CD4-positive, alpha-beta T cell treated with Interleukin-15 for 1 hour (primary cell): Measurements from ENCODE around the gene MCCC1.
"Not testable (repeated sequence)": the region's sequence is repeated elsewhere in the genome, so short reads cannot be mapped to it uniquely, and the experiment has no call there.

Experiments
- DNase-seq: peaks from one replicate; pipeline ENCODE4 v3.0.0-alpha.2; 2020

Gene MCCC1

DNA sequence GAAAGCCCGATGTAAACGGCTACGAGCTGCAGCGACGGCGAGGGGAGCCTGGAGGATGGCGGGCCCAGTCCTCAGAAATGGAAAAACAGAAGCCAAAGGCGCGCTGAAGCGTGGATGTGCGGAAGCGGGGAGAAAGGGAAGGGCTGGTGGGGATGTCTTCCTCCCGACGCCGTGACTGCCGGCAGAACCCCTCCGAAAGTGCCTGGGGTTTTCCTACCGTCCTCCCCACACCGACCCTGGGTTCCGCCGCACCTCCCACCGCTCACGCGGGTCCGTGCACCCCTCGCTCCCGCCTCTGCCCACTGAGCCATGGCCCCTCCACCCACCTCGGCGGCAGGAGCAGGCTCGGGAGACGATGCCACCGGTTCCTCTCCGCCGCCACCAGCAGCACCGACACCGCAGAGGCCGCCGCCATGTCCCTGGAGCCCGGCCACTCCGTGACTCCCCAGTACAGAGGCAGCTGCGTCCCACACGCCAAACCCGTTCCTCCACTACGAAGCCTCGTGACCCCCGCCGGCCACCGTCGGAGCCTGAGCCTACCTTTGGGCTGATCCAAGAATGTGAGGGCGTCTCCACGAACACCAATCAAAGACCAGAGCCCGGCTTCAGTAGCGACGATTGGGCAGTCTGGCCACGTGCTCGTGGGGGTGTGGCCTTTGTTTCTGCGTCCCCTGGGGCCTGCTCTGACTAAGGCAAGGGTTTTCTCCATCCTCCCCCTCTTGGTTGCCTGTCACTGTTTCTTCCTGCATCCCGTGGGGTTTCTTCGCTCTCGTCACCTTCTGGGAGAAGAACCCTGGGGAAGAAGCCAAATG is at the start of gene MCCC1:
MCCC1 (minus strand) TSS at position 471 of the 812 bp plus-strand sequence; CDS start at position 415, 56 bp downstream.
- peak; percentile 97 for DNase-seq

DNA sequence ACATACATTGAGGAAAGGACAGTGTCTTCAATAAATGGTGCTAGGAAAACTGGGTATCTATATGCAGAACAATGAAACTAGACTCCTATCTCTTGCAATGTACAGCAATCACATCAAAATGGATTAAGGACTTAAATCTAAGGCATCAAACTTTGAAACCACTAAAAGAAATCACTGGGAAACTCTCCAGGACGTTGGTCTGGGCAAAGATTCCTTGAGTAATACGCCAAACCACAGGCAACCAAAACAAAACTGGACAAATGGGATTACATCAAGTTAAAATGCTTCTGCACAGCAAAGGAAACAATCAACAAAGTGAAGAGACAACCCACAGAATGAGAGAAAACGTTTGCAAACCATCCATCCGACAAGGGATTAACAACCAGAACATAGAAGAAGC is 48.8 kb upstream of the MCCC1 start:
- no peak for DNase-seq

DNA sequence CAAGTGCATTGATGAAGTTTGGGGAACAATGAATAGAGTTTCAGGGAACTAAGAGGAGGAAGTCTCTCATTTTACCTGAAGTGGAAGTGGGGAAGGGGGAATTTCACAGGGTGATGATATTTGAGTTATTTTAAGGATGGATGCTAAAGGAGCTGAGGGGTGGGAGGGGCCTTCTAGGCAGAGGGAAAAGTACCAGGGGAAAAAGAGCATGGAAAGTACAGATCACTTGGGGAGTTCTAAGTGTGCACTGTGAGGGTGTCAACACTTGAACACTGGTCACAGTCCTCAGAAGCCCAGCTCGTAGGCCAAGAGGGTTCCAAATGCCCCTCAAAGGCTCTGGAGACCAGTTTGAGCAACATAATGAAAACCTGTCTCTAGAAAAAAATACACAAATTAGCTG is 45.1 kb upstream of the MCCC1 start:
- DNase-seq: no peak

DNA sequence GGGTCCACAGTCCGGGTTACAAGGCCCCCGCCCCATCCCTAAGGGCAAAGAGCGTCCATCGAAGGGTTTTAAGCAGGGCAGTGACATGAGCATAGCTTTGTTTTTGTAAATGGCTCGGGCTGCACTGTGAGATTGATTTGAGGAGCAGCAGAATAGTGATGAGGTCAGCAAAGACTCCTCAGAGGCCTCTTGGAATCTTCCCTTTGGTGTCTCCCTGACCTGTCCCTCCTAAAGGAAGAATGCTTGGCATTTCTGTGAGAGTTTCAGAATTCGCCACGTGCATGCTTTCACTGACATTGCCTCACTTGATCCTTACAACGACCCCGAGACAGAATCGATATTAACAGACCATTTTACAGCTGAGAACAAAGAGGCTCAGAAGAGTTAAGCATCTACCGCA is 42.9 kb upstream of the MCCC1 start:
- no peak for DNase-seq

DNA sequence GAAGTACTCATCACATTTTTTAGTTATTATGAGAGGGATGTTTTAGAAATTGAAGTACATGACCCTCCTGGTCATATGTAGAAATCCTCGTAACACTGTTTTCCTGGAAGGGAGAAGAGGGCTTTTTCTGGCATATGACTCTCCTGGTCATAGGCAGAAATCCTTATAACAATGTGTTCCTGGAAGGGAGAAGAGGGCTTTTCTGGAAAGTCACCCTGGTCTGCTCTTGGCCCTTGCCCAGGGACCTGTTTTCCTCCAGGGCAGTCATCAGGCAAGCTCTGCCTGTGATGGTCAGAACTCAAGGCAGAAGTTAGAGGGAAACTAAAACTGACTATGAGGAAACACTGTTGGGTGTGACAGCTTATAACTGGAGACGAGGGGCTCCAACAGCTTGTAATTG is 35.5 kb upstream of the MCCC1 start:
- DNase-seq: no peak

DNA sequence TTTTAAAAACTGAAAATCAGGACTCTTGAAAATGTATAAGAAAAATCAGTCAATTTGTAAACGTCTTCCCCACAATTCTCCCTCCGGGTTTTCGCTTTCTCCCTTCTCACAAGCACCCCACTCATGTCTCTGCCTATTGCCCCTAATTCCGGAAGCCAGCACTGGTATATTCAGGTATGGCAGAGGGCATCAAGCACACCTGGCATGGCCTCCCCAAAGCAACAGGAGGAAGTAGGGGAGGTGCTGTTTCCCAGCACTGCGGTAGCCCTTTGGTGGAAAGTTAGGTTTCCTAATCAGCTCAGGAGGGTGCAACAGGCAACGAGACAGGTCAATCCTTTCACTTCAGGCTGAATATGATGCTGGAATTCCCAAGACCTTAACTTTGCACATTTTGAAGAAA is 33.1 kb upstream of the MCCC1 start:
- no peak for DNase-seq

DNA sequence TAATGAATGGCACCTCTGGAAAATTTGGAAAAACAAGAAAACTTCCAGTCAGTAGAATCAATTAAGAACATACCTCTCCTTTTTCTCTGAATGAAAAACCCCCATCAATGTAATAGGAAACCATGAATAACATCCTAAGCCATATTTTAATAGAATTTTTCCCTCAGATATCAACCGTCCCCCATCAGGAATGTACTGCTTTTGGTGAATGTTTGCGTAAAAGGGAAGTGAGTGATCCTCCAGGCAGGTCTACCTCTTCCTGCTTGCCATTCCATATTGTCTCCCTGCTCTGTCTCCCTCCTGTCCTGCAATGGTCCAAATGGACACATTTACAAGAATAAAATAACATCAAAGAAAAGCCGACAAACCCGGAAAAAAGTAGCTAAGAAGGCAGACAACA is 32.4 kb upstream of the MCCC1 start:
- no peak for DNase-seq

DNA sequence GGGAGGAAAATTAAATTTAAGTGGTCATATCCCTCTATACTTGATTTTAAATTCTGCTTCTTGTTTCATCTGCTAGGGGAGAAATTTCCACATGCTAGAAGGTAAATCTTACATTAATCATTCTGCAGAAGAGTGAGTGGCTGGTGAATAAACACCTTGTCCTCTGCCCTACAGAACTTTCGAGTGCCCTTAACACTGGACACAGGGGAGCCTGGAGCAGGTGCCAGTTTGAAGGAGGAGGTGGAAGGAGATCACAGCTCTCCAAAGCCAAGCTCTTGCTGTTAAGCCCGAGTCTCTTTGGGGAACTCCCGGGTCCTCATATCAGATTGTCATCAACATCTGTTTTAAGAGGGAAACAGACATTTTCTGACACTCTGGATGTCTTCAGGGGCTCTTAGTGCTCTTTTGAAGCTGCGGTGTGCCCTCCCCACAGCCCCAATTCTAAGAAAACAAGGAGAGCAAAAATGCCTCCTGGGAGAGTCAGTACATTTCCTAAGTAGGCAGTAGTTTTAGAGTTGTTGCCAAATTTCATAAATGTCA is 32.0 kb upstream of the MCCC1 start:
- no peak for DNase-seq

DNA sequence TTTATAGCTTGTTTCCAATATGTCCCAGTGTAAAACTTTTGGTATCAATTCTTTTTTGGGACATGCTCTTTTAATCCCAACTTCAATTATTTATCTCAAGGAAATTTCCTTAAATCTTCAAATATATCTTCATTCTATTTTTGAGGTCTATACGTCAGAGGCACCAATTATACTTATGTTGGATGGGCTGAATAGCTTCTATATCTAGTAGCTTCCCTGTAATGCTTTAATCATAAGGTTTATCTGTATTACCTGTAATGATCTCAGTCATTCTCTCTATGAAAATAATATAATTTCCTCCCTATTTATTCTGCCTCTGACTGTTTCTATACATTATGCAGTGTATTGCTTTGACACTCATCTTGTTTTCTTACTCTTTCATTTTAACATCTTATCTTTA is 29.9 kb upstream of the MCCC1 start:
- no peak for DNase-seq

DNA sequence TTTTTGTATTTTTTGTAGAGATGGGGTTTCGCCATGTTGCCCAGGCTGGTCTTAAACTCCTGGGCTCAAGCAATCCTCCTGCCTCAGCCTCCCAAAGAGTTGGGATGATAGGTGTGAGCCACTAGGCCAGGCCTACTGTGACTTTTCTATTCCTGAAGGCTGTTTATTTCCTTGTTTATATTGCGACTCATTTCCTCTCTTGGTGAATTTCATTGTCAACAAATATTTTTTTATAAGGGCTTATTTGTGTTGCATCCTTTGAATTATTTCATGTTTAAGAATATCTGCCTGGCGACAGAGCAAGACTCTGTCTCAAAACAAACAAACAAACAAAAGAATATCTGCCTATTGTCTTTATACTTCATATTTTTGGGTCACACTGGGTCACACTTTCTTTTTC is 29.4 kb upstream of the MCCC1 start:
- DNase-seq: no peak

DNA sequence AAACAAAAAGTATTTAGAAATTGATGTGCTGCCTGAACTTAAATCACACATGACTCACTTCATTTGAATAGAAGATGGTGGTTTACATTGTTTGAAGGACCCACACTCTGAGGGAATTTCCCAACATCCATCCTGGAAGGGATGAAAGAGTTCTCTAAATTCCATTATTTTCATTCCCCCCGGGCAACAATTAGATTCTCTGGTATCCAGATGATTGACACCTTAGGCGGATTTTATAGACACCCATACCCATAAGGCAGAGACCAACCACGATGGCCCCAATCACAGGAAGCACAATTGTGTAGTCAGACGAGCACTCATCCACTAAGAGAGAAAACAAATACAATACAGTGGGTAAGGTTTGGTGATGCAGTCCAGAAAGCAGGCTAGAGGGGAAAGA is 24.6 kb upstream of the MCCC1 start:
- DNase-seq: no peak

DNA sequence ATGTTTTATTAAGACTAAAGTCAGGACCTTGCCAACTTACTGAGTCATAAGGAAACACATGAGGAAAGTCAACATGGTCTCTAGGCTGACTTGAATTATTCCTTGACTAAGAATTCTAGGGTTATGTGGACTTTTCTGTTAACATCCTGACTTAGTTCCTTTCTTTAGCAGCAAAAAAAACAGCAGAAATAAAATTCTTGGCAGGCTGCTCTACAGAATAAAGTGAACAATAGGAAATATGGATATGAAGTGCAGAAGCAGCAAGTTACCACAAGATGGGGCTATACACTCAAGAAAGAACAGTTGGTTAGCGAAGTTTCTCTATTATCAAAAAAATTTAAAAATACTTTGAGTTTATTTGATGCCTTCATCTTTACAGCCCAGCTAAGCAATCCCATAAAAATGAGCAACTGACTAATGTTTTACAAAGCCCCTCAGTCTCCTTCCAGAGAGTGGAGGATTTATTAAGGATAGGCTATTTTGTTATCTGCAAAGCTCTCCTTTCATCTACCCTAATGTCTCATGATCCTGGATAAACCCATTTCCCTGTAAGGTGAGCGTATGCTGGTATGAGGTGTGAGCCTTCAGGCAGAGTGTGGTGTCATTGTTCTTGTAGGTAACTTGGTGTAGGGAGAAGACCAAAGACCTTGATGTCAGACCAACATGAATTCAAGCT is 23.1 kb upstream of the MCCC1 start:
- DNase-seq: no peak

DNA sequence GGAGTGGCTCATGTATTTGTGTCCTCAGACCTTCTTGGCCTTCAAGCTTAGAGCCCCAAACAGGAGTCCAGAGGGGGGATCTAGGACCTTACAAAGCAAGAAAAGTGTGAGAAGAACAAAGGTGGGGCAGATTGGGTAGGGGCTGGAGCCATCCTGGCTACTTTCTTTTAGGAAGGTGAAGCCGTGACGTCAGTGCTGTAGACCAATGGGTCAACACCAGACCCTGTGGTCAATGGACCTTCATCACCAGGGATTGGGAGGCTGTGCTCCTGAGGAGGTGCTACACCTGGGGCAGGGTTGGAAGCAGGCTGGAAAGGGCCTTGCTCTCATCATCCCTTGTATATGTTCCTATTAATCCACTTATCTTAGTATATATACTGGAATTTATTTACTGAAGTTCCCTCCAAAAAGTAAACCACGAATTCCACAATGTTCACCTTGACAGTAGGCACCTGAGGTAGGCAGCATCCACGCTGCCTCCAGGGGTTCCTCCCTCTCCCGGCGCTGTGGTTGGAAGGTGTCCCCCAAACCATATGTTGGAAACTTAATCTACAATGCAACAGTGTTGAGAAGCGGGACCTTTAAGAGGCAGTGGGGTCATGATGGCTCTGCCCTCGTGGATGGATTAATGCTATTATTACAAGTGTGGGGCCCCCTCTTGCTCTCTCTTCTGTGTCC is 21.4 kb upstream of the MCCC1 start:
- no peak for DNase-seq

DNA sequence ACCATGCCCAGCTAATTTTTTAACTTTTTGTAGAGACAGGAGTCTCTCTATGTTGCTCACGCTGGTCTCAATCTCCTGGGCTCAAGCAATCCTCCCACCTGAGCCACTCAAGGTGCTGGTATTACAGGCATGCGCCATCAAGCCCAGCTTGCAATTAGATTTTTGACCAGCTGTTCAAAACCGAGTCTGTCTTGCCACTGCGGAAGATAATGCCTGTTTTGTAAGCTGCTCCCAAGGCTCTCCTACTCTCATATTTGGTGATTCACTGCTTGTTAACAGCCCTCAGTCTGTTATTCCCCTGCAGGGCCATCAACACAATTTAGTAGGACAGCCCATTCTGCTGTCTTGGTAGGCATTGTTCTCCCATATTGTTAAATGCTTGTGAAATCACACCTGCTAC is 17.8 kb upstream of the MCCC1 start:
- DNase-seq: no peak

DNA sequence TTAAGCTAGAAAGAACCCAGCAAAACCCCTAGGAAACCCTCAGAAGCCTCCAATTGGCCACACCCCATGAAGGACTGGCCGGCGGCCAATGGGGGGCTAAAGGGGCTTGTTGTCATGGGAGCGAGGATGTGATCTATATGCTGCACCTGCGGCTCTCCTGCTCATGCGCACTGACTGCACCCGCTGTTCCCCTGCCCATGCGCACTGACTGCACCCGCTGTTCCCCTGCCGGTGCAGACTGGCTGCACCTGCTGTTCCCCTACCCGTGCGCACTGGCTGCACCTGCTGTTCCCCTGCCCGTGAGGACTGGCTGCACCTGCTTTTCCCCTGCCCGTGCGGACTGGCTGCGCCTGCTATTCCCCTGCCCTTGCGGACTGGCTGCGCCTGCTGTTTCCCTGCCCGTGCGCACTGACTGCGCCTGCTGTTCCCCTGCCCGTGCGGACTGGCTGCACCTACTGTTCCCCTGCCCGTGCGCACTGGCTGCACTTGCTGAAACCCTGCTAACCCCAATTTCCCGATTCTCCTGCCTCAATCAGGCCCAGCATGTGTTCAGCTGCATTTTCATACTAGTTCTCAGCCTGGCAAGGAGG is 16.8 kb upstream of the MCCC1 start:
- DNase-seq: peak; percentile 87

DNA sequence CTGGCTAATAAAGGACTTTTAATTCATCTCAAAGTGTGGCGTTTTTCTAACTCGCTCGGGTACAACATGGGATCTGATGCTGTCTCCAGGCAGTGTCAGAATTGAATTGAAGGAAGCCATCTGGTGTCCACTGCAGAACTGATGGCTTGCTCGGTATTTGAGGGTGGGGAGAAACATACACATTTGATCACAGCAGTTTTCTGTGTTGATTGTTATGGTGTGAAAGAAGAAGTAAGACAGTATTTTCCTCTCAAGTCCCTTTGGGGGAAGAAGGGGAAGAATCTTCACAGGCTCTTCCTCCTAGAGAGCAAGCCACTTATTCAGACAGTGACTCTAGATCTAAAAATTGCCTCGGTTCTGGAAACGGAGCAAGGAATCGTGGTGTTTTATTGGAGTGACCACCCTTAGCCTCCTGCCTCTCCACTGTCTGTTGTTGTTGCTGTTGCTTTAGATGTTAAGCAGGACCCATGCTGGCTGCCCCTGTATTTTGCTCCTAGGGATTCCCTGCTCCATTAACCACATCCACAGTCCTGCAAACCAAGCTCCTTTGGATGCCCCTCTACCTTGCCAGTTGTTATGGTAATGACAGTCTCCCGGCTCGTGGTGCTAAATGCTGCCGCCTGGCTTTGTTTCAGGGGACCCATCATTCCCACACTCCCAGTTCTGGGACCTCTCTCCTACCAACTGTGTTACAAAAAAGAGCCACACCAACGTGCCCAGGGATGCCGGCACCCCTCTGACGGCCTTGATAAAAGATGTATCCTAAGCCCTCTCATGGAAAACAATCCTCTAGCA is 15.3 kb upstream of the MCCC1 start:
- no peak for DNase-seq

DNA sequence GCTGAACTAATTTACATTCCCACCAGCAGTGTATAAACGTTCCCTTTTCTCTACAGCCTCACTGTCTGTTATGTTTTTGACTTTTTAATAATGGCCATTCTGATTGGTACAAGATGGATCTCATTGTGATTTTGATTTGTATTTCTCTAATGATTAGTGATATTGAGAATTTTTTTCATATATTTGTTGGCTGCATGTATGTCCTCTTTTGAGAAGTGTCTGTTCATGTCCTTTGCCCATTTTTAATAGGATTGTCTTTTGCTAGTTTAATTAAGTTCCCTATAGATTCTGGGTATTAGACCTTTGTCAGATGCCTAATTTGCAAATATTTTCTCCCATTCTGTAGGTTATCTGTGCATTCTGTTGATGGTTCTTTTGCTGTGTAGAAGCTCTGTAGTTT is 10.6 kb upstream of the MCCC1 start:
- DNase-seq: not testable (repeated sequence)

DNA sequence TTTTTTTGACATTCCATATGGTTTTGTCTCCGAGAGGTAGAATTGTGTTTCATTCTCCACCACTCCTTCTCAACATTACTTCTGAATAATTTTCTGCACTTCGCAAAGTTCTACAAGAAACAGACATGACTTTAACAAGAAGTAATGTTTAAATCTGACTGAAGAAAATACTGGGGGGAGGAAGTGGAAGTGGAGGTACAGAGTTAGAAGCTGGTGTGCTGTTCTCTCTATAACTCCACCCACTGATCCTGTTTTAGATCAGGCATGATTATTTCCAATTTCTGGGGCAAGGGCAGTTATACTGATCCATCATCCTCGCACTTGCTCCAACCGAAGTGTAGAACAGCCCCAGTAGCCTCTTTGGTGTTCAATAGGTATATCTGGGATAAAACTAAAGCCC is 9.2 kb upstream of the MCCC1 start:
- no peak for DNase-seq

DNA sequence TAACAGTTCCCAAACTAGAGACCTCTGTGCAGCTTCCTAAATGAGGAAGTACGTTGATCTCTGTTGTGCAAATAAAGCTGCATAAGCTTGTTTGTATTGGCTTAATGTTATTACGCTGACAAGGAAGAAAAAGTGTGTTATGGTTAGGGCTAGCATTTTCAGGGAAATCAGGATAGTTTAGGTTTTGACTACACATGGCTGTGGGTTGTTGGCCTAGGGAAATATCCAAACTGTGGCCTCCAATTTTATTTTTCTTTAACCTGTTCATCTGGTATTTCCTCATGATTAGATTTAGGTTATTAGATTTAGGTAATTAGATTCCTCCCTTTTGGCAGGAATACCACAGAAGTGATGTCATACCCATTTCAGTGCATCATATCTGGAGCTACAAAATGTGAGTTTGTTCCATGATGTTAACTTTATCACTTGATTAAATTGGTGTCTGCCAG is 8.7 kb upstream of the MCCC1 start:
- DNase-seq: no peak

DNA sequence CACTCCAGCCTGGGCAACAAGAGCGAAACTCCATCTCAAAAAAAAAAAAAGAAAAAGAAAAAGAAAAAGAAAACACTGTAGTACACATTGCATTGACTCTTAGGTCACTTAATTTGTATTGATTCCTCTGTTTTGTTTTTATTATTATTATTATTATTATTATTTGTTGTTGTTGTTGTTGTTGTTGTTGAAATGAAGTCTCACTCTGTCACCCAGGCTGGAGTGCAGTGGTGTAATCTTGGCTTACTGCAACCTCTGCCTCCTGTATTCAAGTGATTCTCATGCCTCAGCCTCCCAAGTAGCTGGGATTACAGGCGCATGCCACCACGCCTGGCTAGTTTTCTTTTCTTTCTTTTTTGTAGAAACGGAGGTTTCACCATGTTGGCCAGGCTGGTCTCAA is 8.1 kb upstream of the MCCC1 start:
- not testable (repeated sequence) for DNase-seq

DNA sequence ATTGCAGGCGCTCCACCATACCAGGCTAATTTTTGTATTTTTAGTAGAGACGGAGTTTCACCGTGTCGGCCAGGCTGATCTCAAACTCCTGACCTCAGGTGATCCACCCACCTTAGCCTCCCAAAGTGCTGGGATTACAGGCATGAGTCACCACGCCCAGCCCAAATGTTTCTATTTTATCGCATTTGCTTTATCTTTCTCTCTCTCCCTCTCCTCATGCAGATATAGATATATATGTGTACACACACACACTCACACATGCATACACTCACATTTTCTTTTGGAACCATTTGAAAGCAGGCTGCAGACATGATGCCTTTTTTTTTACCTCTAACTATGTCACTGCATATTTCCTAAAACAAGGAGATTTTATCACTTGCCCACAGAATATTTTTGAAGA is 7.3 kb upstream of the MCCC1 start:
- DNase-seq: no peak

DNA sequence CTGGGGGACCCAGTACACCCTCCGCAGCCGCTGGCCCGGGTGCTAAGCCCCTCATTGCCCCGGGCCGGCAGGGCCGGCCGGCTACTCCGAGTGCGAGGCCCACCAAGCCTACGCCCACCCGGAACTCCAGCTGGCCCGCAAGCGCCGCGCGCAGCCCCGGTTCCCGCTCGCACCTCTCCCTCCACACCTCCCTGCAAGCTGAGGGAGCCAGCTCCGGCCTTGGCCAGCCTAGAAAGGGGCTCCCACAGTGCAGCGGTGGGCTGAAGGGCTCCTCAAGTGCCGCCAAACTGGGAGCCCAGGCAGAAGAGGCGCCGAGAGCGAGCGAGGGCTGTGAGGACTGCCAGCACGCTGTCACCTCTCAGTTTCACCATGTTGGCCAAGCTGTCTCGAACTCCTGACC is 4.7 kb upstream of the MCCC1 start:
- DNase-seq: not testable (repeated sequence)
